SK-N-SH (cell line): ENCODE data around the gene PERM1. TPM values are rescaled to one million over a fixed set of nuclear protein-coding genes. Genes with fewer than 3 reads are reported as not detected.

ENCODE experiments used
- CTCF ChIA-PET: fragments of 300-600, 350-600 bp; formaldehyde crosslinking; extraction: SDS; loops from one replicate; lab custom pipeline; 2021; lab: Yijun Ruan, JAX
- POLR2A ChIA-PET: fragments of 350-600 bp; sonication (Branson Sonifier 250); formaldehyde crosslinking; extraction: SDS; loops from one replicate; lab custom pipeline; 2020; ENCODE audit warnings: antibody characterized with exemption, inconsistent platforms; lab: Yijun Ruan, JAX
- DNase-seq: peaks from one replicate; pipeline ENCODE4 v3.0.0; 2012
- H2AFZ ChIP-seq: fragments of 200-600 bp; sonication (generic); 2 replicates; pipeline ENCODE4 v1.8.1; 2016; ENCODE audit warnings: antibody characterized with exemption, mild to moderate bottlenecking, low read depth
- H3F3A ChIP-seq: fragments of 200-600 bp; sonication (generic); replicated peaks from 2 replicates; pipeline ENCODE3; 2016; ENCODE audit warnings: antibody characterized with exemption, mild to moderate bottlenecking; ENCODE audit not compliant: insufficient read depth
- H3K27ac ChIP-seq, 2 experiments: fragments of 200-500 bp in 1 of 2; fragments of 200-600 bp in 1 of 2; sonication (Bioruptor generic) in 1 of 2; sonication (generic), shearing (Covaris generic) in 1 of 2; 2 replicates each; pipeline versions ENCODE4 v1.5.1 to v1.6.1; 2014 to 2016; ENCODE audit warnings: low read depth in 2 of 2, inconsistent platforms in 1 of 2, low read length in 1 of 2, mild to moderate bottlenecking in 1 of 2, mixed read lengths in 1 of 2
- H3K27me3 ChIP-seq: fragments of 200-600 bp; sonication (generic), shearing (Covaris generic); 2 replicates; pipeline ENCODE4 v1.6.1; 2016; ENCODE audit warnings: mixed run types; ENCODE audit not compliant: insufficient read depth
- H3K36me3 ChIP-seq, 2 experiments: fragments of 200-500 bp in 1 of 2; fragments of 200-600 bp in 1 of 2; sonication (Bioruptor generic) in 1 of 2; sonication (generic) in 1 of 2; replicated peaks in 1 of 2; 2 replicates each; pipeline versions ENCODE3 to v1.5.1; 2014 to 2016; ENCODE audit warnings: low read length in 1 of 2, mild to moderate bottlenecking in 1 of 2; ENCODE audit not compliant: insufficient read depth in 2 of 2, control insufficient read depth in 1 of 2
- H3K4me1 ChIP-seq, 2 experiments: fragments of 200-500 bp in 1 of 2; fragments of 200-600 bp in 1 of 2; sonication (Bioruptor generic) in 1 of 2; sonication (generic), shearing (Covaris generic) in 1 of 2; 2 replicates each; pipeline versions ENCODE4 v1.5.1 to v1.6.1; 2014 to 2016; ENCODE audit warnings: low read depth in 1 of 2, low read length in 1 of 2, mixed run types in 1 of 2; ENCODE audit not compliant: insufficient read depth in 2 of 2, control insufficient read depth in 1 of 2
- H3K4me2 ChIP-seq: fragments of 200-600 bp; sonication (generic), shearing (Covaris generic); 2 replicates; pipeline ENCODE4 v1.6.1; 2017; ENCODE audit warnings: mixed run types
- H3K4me3 ChIP-seq, 2 experiments: fragments of 200-500 bp in 1 of 2; fragments of 200-600 bp in 1 of 2; sonication (Bioruptor generic) in 1 of 2; sonication (generic), shearing (Covaris generic) in 1 of 2; 2 replicates each; pipeline versions ENCODE4 v1.5.1 to v1.8.1; 2014 to 2016; ENCODE audit warnings: low read depth in 2 of 2, inconsistent platforms in 1 of 2, low read length in 1 of 2, mild to moderate bottlenecking in 1 of 2, mixed read lengths in 1 of 2, moderate library complexity in 1 of 2
- H3K79me2 ChIP-seq: fragments of 200-600 bp; sonication (generic); 2 replicates; pipeline ENCODE4 v1.8.1; 2017; ENCODE audit warnings: mild to moderate bottlenecking; ENCODE audit not compliant: insufficient read depth
- H3K9ac ChIP-seq: fragments of 200-600 bp; sonication (generic); 2 replicates; pipeline ENCODE4 v1.6.1; 2017; ENCODE audit warnings: mixed run types
- H3K9me2 ChIP-seq: fragments of 200-600 bp; sonication (generic); 2 replicates; pipeline ENCODE4 v1.6.1; 2017; ENCODE audit warnings: mixed run types
- H3K9me3 ChIP-seq: fragments of 200-600 bp; sonication (generic); 2 replicates; pipeline ENCODE4 v1.6.1; 2017; ENCODE audit warnings: mixed run types, mild to moderate bottlenecking, moderate library complexity
- H4K20me1 ChIP-seq: fragments of 200-600 bp; sonication (generic); 2 replicates; pipeline ENCODE4 v1.6.1; 2017; ENCODE audit warnings: mild to moderate bottlenecking, mixed run types; ENCODE audit not compliant: insufficient read depth
- CHD2 ChIP-seq: fragments of 150-350 bp; IDR thresholded peaks from 2 replicates; pipeline ENCODE4 v1.6.1; 2018; ENCODE audit warnings: low read length; ENCODE audit not compliant: partially characterized antibody
- ELF1 ChIP-seq: IDR thresholded peaks from 2 replicates; pipeline ENCODE4 v1.4.0; 2012
- EP300 ChIP-seq, 2 experiments: IDR thresholded peaks; 2 replicates each; pipeline versions ENCODE4 v1.4.0 to v1.6.1; 2012; ENCODE audit warnings: borderline replicate concordance in 1 of 2, low read depth in 1 of 2, low read length in 1 of 2
- EZH2phosphoT487 ChIP-seq: fragments of 200-600 bp; sonication (generic); IDR thresholded peaks from 2 replicates; pipeline ENCODE4 v1.6.1; 2017; ENCODE audit warnings: low read depth, mixed run types, mild to moderate bottlenecking, antibody characterized with exemption, moderate library complexity, borderline replicate concordance
- GABPA ChIP-seq: IDR thresholded peaks from 2 replicates; pipeline ENCODE4 v1.4.0; 2012; ENCODE audit warnings: low read depth, mild to moderate bottlenecking
- MXI1 ChIP-seq: IDR thresholded peaks from 2 replicates; pipeline ENCODE4 v1.6.1; 2012; ENCODE audit warnings: mild to moderate bottlenecking, low read depth, low read length, improper control_type of control experiment
- NRF1 ChIP-seq: IDR thresholded peaks from 2 replicates; pipeline ENCODE4 v1.6.1; 2012; ENCODE audit warnings: low read depth, mild to moderate bottlenecking, low read length
- POLR2AphosphoS5 ChIP-seq: IDR thresholded peaks from 2 replicates; pipeline ENCODE4 v1.6.1; 2012; ENCODE audit warnings: low read depth, low read length
- RAD21 ChIP-seq: IDR thresholded peaks from 2 replicates; pipeline ENCODE4 v1.6.1; 2012; ENCODE audit warnings: mild to moderate bottlenecking, low read length
- RCOR1 ChIP-seq: fragments of 150-350 bp; IDR thresholded peaks from 2 replicates; pipeline ENCODE4 v1.6.1; 2017; ENCODE audit warnings: antibody characterized with exemption, low read length
- RXRA ChIP-seq: IDR thresholded peaks from 2 replicates; pipeline ENCODE4 v1.4.0; 2012; ENCODE audit warnings: low read depth, mild to moderate bottlenecking, borderline replicate concordance
- SIN3A ChIP-seq: IDR thresholded peaks from 2 replicates; pipeline ENCODE4 v1.6.1; 2012; ENCODE audit warnings: low read depth, mild to moderate bottlenecking, low read length, moderate library complexity, borderline replicate concordance
- SMC3 ChIP-seq: IDR thresholded peaks from 2 replicates; pipeline ENCODE4 v1.6.1; 2012; ENCODE audit warnings: low read depth, low read length, improper control_type of control experiment
- TCF12 ChIP-seq: IDR thresholded peaks from 2 replicates; pipeline ENCODE4 v1.4.0; 2012
- YY1 ChIP-seq: IDR thresholded peaks from 2 replicates; pipeline ENCODE4 v1.4.0; 2012; ENCODE audit warnings: low read depth, mild to moderate bottlenecking
- WGBS: methylation state at CpG from one replicate; pipeline ENCODE4 v1.1.6; 2017; ENCODE audit warnings: low lambda C conversion rate; 5-methylcytosine and 5-hydroxymethylcytosine counted together
- polyA plus RNA-seq, 3 experiments: library from polyadenylated mRNA; depleted of rRNA; stranded (reverse); fragments of >200 nt; gene quantifications; 2 replicates each; pipeline ENCODE4 v1.2.3, GENCODE V29; 2012
- TF ChIP-seq, protein P1 (sequence below): IDR thresholded peaks from 2 replicates; pipeline ENCODE4 v1.4.0; 2012; ENCODE audit warnings: low read depth
- TF ChIP-seq, protein P2 (sequence below): IDR thresholded peaks from 2 replicates; pipeline ENCODE4; 2012

The PERM1 gene
- polyA plus RNA-seq, 1 of the 3 experiments (the other 2 are of a cell fraction): 0.25 TPM

DNA sequence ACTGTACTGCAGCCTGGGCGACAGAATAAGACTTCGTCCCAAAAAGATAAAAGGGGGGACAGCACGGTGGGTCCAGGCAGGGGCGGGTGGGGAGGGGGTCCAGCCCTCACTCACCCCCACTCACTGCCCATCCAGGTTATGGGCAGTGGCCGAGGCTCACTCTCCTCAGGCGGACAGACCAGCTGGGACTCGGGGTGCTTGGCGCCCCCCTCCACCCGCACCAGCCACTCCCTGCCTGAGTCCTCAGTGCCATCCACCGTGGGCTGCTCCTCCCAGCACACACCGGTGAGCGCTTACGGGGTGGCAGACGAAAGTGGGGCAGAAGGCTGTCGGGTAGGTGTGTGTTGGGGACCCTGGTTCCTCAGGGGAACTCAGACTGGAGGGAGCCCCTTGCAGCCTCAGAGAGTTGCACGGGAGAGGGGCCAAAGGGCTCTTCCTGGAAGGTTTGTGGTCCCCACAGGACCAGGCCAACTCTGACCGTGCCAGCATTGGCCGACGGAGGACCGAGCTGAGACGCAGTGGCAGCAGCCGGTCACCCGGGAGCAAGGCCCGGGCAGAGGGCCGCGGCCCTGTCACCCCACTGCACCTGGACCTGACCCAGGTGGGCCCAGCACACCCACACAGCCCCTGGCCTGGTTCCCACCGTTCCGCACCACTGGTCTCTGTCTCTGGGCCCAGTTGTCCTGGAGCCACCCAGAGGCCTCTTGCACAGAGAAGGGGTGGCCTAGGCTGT is 9.0 kb downstream of the PERM1 start:
- Histone ChIP-seq H3K4me1 (peaks cover 0 to 9% of the 10 kb centered on the region in 2 experiments; a peak in 1 of 4 replicates), H3K27ac (no peak overlapping the region), H3K79me2 (no peaks in the 10 kb centered on the region), H3F3A (peaks cover 3% of the 10 kb centered on the region), H3K27me3 (no peaks in the 10 kb centered on the region), H3K9me3 (no peaks in the 10 kb centered on the region), H3K9me2 (no peaks in the 10 kb centered on the region), H4K20me1 (no peaks in the 10 kb centered on the region), H3K9ac (no peak overlapping the region), H3K36me3 (no peaks in the 10 kb centered on the region), H3K4me2 (no peak overlapping the region), H3K4me3 (no peak overlapping the region), H2AFZ (no peak overlapping the region)
- DNase-seq: no peak
- WGBS: 85% methylated on average over 9 of the region's 28 CpGs
- no peak for TF ChIP-seq NRF1
- ChIA-PET CTCF (interaction anchor here (0.7 to 1.7 kb wide), 4 partner anchors 12 to 68 kb away, joined by 3 to 7 read pairs (median 4); no protein-coding TSS in a partner anchor), POLR2A (no interaction called here)

DNA sequence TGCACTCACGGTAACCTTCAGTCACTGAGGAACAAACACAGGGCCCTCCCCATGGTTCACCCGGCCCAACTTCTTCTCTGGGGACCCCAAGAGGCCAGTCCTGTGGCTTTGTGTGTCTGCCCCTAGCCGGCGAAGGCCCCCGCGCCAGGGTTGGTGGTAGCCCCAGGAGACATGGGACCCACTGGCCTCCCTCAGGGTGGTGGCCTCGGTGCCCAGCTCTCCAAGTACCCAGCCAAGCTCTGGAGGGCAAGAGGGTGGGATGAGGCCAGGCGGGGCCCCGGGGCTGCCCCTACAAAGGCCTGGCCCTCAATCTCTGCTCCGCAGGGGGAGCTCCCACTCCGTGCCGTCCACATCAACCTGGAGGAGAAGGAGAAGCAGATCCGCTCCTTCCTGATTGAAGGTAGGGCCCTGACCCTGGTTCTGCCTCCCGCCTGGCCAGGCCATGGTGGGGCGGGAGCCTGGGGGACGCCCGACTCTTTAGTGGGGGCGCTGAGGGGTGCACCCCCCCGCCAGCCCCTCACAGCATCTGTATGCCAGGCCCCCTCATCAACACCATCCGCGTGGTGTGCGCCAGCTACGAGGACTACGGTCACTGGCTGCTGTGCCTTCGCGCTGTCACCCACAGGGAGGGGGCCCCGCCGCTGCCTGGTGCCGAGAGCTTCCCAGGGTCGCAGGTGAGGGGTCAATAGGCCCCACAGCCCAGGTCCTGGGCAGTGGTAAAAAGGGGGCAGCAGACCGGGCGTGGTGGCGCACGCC is 10.0 kb downstream of the PERM1 start:
- no peak overlapping the region for H3K27ac ChIP-seq
- H3K4me3 ChIP-seq: no peak overlapping the region
- peaks cover 3% of the 10 kb centered on the region for H3F3A ChIP-seq
- H3K4me2 ChIP-seq: no peak overlapping the region
- peaks cover 0 to 9% of the 10 kb centered on the region in 2 experiments; a peak in 1 of 4 replicates for H3K4me1 ChIP-seq
- H3K9ac ChIP-seq: no peak overlapping the region
- DNase-seq: no peak
- POLR2A ChIA-PET: no interaction called here
- 60% methylated on average over 9 of the region's 34 CpGs for WGBS
- H3K79me2 ChIP-seq: no peaks in the 10 kb centered on the region
- no peaks in the 10 kb centered on the region for H3K9me2 ChIP-seq
- no peak overlapping the region for H2AFZ ChIP-seq
- no peaks in the 10 kb centered on the region for H3K36me3 ChIP-seq
- H3K9me3 ChIP-seq: no peaks in the 10 kb centered on the region
- no peaks in the 10 kb centered on the region for H3K27me3 ChIP-seq
- CTCF ChIA-PET: interaction anchor here (0.9 to 1.7 kb wide), 4 partner anchors 13 to 67 kb away, joined by 3 to 7 read pairs (median 4); partner anchors contain the start of gene NOC2L
- TF ChIP-seq EP300 (IDR thresholded peaks at IDR 0.05; ENCODE audit: borderline replicate concordance in 1 of 2, low read depth in 1 of 2, low read length in 1 of 2) (no peak), CHD2 (no peak), YY1 (no peak), TCF12 (no peak), RXRA (no peak), RAD21 (no peak), MXI1 (no peak), RCOR1 (no peak), SMC3 (no peak), SIN3A (no peak), GABPA (no peak), ELF1 (no peak), POLR2AphosphoS5 (no peak), EZH2phosphoT487 (no peak)
- TF ChIP-seq, protein P1, sequence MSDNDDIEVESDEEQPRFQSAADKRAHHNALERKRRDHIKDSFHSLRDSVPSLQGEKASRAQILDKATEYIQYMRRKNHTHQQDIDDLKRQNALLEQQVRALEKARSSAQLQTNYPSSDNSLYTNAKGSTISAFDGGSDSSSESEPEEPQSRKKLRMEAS: no peak
- TF ChIP-seq, protein P2, sequence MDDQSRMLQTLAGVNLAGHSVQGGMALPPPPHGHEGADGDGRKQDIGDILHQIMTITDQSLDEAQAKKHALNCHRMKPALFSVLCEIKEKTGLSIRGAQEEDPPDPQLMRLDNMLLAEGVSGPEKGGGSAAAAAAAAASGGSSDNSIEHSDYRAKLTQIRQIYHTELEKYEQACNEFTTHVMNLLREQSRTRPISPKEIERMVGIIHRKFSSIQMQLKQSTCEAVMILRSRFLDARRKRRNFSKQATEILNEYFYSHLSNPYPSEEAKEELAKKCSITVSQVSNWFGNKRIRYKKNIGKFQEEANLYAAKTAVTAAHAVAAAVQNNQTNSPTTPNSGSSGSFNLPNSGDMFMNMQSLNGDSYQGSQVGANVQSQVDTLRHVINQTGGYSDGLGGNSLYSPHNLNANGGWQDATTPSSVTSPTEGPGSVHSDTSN: no peak
- no peaks in the 10 kb centered on the region for H4K20me1 ChIP-seq
